Measurements from ENCODE around the gene LRP4. TPM values are rescaled to one million over a fixed set of nuclear protein-coding genes. Genes with fewer than 3 reads are reported as not detected.

LRP4 gene
- total and polyA plus RNA-seq, 2 of the 8 experiments (the other 6 are each of a cell fraction or from before 2014, with no cell fraction given), result 5.4 to 22.1 TPM

DNA sequence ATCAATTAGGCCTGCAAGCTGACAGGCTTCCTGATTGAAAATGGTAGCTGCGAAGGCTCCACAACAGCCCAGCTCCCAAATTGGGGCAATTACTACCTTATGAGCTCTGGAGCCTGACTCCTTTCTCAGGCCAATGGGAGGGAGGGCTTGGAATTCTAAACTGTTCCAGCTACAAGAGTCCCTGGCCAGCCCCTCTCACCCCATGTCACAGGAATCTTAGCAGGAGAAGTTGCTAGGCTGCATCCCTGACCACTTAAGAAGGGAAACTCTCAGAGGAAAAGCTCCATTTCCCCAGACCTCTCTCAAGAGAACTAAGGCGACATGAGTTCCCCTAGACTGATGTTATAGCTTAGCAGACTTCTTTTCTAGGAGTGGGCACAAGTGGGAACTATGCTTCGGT, 4.9 kb downstream of the LRP4 start:
- Histone ChIP-seq H2BK5ac (ENCODE audit: low read depth, low read length) (peak overlapping the region; percentile 41; the same call in 1 of the 2 replicates), H3K18ac (ENCODE audit: extremely low read depth, low read length) (no peak overlapping the region; the same call in 1 of the 2 replicates), H3K27ac (ENCODE audit: low read depth, low read length) (peak overlapping the region; percentile 55; the same call in 1 of the 2 replicates), H4K5ac (ENCODE audit: insufficient read length, low read depth, low read length) (no peak overlapping the region), H3K23me2 (ENCODE audit: low read depth, low read length) (peaks cover 17% of the 10 kb centered on the region), H2BK12ac (ENCODE audit: low read depth, low read length) (peak overlapping the region; percentile 51; the same call in 1 of the 2 replicates), H3K23ac (ENCODE audit: insufficient read length) (no peak overlapping the region), H3K14ac (ENCODE audit: insufficient read length) (no peak overlapping the region), H4K8ac (ENCODE audit: extremely low read depth, insufficient read depth, low read length) (no peak overlapping the region), H3K79me1 (ENCODE audit: low read depth, low read length) (peaks cover 11% of the 10 kb centered on the region), H2AFZ (ENCODE audit: low read length) (no peak overlapping the region), H4K20me1 (replicated peaks in 1 of 2; ENCODE audit: control insufficient read depth in 1 of 2, insufficient read depth in 2 of 2, low read length in 2 of 2) (peaks cover 0 to 2% of the 10 kb centered on the region in 2 experiments), H3K4me1 (replicated peaks in 1 of 4; ENCODE audit: control insufficient read depth in 3 of 4, insufficient read depth in 4 of 4, low read length in 3 of 4) (peaks cover 15 to 26% (median 24%) of the 10 kb centered on the region in 4 experiments), H2BK20ac (ENCODE audit: low read length) (0 out of 2 replicates have a peak overlapping the region, but pooled peaks have one; percentile 55), H3K56ac (replicated peaks; ENCODE audit: insufficient read length, low read depth, low read length) (no peak overlapping the region), H4K91ac (replicated peaks; ENCODE audit: insufficient read length, low read length) (no peak overlapping the region), H3K27me3 (replicated peaks in 1 of 4; ENCODE audit: control insufficient read depth in 3 of 4, extremely low read depth in 1 of 4, insufficient read depth in 3 of 4, low read length in 3 of 4) (peaks cover 0 to 15% (median 5%) of the 10 kb centered on the region in 4 experiments; a peak in 5 of 7 replicates), H3K4me3 (ENCODE audit: extremely low read depth in 1 of 4, insufficient read depth in 2 of 4, low read depth in 3 of 4, low read length in 4 of 4) (peak overlapping the region in 3 of 4 experiments; percentile 38 to 56 (median 56); a peak in 6 of 8 replicates), H3K36me3 (ENCODE audit: control insufficient read depth in 2 of 4, insufficient read depth in 4 of 4, low read length in 3 of 4) (no peaks in the 10 kb centered on the region), H3K79me2 (ENCODE audit: control insufficient read depth in 1 of 2, insufficient read depth in 2 of 2, low read length in 2 of 2) (peaks cover 7 to 43% of the 10 kb centered on the region in 2 experiments), H2BK15ac (ENCODE audit: low read length) (peak overlapping the region; percentile 98; the same call in 1 of the 2 replicates), H3K4me2 (ENCODE audit: insufficient read depth in 1 of 2, low read depth in 2 of 2, low read length in 2 of 2) (peak overlapping the region; percentile 79 to 81), H3K9ac (replicated peaks in 1 of 4; ENCODE audit: extremely low read depth in 1 of 4, low read depth in 3 of 4, low read length in 3 of 4) (no peak overlapping the region), H2AK5ac (ENCODE audit: low read depth, low read length) (no peak overlapping the region), H2BK120ac (replicated peaks; ENCODE audit: low read depth, low read length) (no peak overlapping the region), H3K9me3 (ENCODE audit: insufficient read depth in 2 of 2, low read depth in 1 of 2, low read length in 1 of 2) (no peaks in the 10 kb centered on the region), H3K4ac (replicated peaks; ENCODE audit: insufficient read length, low read depth, low read length) (peak overlapping the region; percentile 62)
- no peak for DNase-seq (ENCODE audit: low read depth in 1 of 2, low spot score in 2 of 2)
- ChIA-PET CTCF (ENCODE audit: partially characterized antibody) (interaction anchor here (0.9 to 6.6 kb wide), 10 partner anchors 10 to 499 kb away, joined by 3 to 81 read pairs (median 6); partner anchors contain the start of gene CSTPP1), POLR2A (ENCODE audit: partially characterized antibody) (interaction anchor here (1.0 to 2.9 kb wide), 10 partner anchors 10 to 249 kb away, joined by 3 to 20 read pairs (median 4); no protein-coding TSS in a partner anchor)
- WGBS, 2 experiments (ENCODE audit: extremely low coverage in 1 of 2, insufficient coverage in 1 of 2, insufficient read length in 1 of 2, insufficient replicate concordance in 2 of 2, low coverage in 1 of 2, low lambda C conversion rate in 2 of 2, missing lambda C conversion rate in 1 of 2), result 40% methylated on average over 3 of the region's 3 CpGs; no CpG with 5 or more reads in 1 of the 2 experiments
- TF ChIP-seq CHD2 (IDR thresholded peaks at IDR 0.05; ENCODE audit: low read length), result no peak
- TF ChIP-seq, protein P1, sequence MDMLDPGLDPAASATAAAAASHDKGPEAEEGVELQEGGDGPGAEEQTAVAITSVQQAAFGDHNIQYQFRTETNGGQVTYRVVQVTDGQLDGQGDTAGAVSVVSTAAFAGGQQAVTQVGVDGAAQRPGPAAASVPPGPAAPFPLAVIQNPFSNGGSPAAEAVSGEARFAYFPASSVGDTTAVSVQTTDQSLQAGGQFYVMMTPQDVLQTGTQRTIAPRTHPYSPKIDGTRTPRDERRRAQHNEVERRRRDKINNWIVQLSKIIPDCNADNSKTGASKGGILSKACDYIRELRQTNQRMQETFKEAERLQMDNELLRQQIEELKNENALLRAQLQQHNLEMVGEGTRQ (IDR thresholded peaks at IDR 0.05; ENCODE audit: low read length), result no peak
- TF ChIP-seq SIX5 (IDR thresholded peaks at IDR 0.05; ENCODE audit: low read depth, low read length), result no peak
- no peak for TF ChIP-seq CHD1 (IDR thresholded peaks at IDR 0.05; ENCODE audit: low read depth, low read length)
- no peak for TF ChIP-seq TEAD4 (IDR thresholded peaks at IDR 0.05; ENCODE audit: low read depth, low read length)
- TF ChIP-seq SUZ12 (IDR thresholded peaks at IDR 0.05; ENCODE audit: low read length), result no peak
- no peak for TF ChIP-seq BRCA1 (IDR thresholded peaks at IDR 0.05; ENCODE audit: low read depth, low read length)
- no peak for TF ChIP-seq CREB1 (IDR thresholded peaks at IDR 0.05)
- TF ChIP-seq HDAC2 (IDR thresholded peaks at IDR 0.05; ENCODE audit: borderline replicate concordance in 1 of 2, low read depth in 2 of 2, low read length in 2 of 2), result no peak
- TF ChIP-seq CBX5 (IDR thresholded peaks at IDR 0.05; ENCODE audit: low read depth, low read length), result no peak
- TF ChIP-seq POLR2AphosphoS5 (IDR thresholded peaks at IDR 0.05; ENCODE audit: low read depth, low read length), result no peak
- no peak for FAIRE-seq
